Epithelial cell of prostate (primary cell): ENCODE results near the gene CRTC3.
"Not testable (repeated sequence)": the region's sequence is repeated elsewhere in the genome, so short reads cannot be mapped to it uniquely, and the experiment has no call there.

Source experiments
- DNase-seq: peaks from one replicate; pipeline ENCODE4 v3.0.0-alpha.2; 2011; ENCODE audit warnings: low read depth, low spot score
- H3K27ac ChIP-seq: fragments of 450-650 bp; 2 replicates; pipeline ENCODE4 v1.5.1; 2017; ENCODE audit warnings: mild to moderate bottlenecking

The CRTC3 gene

DNA sequence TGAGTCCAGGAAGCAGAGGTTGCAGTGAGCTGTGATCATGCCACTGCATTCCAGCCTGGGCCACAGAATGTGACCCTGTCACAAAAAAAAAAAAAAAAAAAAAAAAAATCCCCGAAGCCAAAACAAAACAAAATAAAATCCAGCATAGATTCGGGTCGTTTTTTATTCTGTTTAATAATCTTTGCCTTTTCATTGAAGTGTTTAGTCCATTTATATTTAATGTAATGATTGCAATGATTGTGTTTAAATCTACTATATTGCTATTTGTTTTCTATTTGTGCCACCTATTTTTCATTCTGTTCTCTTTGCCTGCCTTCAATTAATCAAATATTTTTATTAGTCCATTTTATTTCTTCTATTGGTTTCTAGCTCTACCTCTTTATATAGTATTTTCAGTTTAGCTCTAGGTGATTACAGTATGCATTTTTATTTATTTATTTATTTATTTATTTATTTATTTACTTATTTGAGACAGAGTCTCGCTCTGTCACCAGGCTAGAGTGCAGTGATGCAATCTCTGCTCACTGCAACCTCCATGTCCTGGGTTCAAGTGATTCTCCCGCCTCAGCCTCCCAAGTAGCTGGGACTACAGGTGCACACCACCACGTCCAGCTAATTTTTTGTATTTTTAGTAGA is 159.7 kb downstream of the CRTC3 start:
- H3K27ac ChIP-seq, DNase-seq: not testable (repeated sequence)

- DNase-seq, result no peak
- no peak overlapping the region for H3K27ac ChIP-seq
These were observed 160.9 kb downstream of the CRTC3 start for GRCh38 chr15:90690585-90690984.

DNA sequence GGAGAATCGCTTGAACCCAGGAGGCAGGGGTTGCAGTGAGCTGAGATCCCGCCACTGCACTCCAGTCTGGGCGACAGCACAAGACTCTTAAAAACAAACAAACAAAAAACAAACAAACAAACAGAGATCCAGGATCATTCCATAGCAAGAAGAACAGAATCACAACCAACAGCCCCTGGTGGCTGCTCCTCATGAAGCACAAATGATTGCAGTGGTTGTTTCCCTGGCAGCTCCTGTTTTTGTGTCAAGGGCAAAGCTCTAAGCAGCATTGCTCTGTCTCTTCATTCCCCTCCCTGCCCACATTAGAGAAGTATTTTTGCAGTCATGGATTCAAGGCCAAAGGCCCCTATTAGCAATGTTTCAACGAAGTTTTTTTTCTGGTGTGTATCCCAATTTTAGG is 161.6 kb downstream of the CRTC3 start:
- H3K27ac ChIP-seq, result no peak overlapping the region
- DNase-seq, result no peak

DNA sequence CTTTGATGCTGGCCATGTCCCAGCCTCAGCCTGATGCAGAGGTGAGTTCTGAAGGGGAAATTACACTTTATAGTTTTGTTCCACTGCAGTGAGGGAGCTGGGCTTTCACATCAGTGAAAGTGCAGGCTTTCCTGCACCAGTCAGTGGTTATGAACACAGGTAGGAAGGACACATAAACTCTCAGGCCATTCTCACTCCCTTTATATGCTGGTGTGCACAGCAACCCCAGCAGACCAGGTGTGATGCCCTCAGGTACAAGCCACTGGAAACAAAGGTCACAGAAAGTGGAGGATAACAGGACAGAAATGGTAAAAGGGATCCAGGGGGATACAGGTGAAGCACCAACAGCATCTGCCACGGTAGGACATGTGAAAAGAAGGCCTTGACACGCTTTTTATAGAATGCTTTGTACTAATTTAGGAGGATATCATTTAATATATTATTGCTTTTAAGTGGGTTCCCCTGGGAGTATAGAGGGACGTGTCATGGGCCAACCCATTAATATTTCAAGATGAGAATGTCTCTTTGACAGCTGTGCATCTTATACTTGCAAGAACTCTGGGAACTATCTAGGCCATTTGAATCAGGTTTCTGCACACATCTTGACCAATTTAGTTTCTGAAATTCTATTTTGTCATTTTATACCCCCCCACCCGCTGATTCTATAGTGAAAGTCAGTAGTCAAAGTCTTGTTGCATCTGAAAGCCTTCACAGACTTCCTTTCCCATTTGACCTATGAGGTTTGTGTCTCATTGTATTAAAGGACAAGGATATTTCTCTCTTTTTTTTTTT is 162.5 kb downstream of the CRTC3 start:
- H3K27ac ChIP-seq, result no peak overlapping the region
- DNase-seq, result no peak
